Uterus (tissue), 2 donors: ENCODE data around the gene ING3.

Experiments
- CTCF ChIP-seq, 4 experiments: fragments of 200-600 bp in 2 of 4; fragments of 450-650 bp in 2 of 4; sonication (generic) in 2 of 4; IDR thresholded peaks; one replicate each; pipeline ENCODE4 v1.5.1; 2016 to 2019; ENCODE audit warnings: antibody characterized with exemption in 4 of 4, mild to moderate bottlenecking in 2 of 4, moderate library complexity in 1 of 4
- POLR2A ChIP-seq, 2 donors: fragments of 450-650 bp; IDR thresholded peaks; one replicate each; pipeline ENCODE4 v1.6.1; 2016; ENCODE audit warnings: antibody characterized with exemption in 2 of 2, mild to moderate bottlenecking in 1 of 2, moderate library complexity in 1 of 2

GRCh38 chr7:121016966-121017365, 66.4 kb downstream of the ING3 start:
- TF ChIP-seq CTCF (IDR thresholded peaks at IDR 0.05), result no peak
- no peak for TF ChIP-seq POLR2A (IDR thresholded peaks at IDR 0.05)
